Breast epithelium (tissue), 4 donors: Measurements from ENCODE around the gene SLC49A4. TPM values are rescaled to one million over a fixed set of nuclear protein-coding genes. Genes with fewer than 3 reads are reported as not detected.
"Not testable (repeated sequence)": the region's sequence is repeated elsewhere in the genome, so short reads cannot be mapped to it uniquely, and the experiment has no call there.

Experiments
- DNase-seq, 2 donors: peaks; one replicate each; pipeline ENCODE4 v3.0.0-alpha.2; 2019; ENCODE audit warnings: low spot score in 2 of 2
- H3K27ac ChIP-seq, 2 donors: fragments of 200-600 bp; sonication (generic) in 1 of 2; one replicate each; pipeline ENCODE4 v1.5.1; 2016 to 2019; ENCODE audit warnings: mild to moderate bottlenecking in 1 of 2
- H3K27me3 ChIP-seq, 2 donors: fragments of 200-600 bp; sonication (generic) in 1 of 2; one replicate each; pipeline versions ENCODE4 v1.5.1 to v1.6.0; 2017 to 2019; ENCODE audit warnings: control low read depth in 1 of 2, mild to moderate bottlenecking in 1 of 2
- H3K36me3 ChIP-seq: fragments of 200-600 bp; one replicate; pipeline ENCODE4 v1.5.1; 2019
- H3K4me1 ChIP-seq, 2 donors: fragments of 200-600 bp; sonication (generic); one replicate each; pipeline ENCODE4 v1.5.1; 2016 to 2019; ENCODE audit warnings: control low read depth in 1 of 2
- H3K4me3 ChIP-seq, 3 donors: fragments of 200-600 bp; sonication (generic); 1 replicate in 2 of 3; 2 replicates in 1 of 3; pipeline ENCODE4 v1.5.1; 2016 to 2019; ENCODE audit warnings: mild to moderate bottlenecking in 3 of 3, moderate library complexity in 2 of 3
- H3K9me3 ChIP-seq, 2 donors: fragments of 200-600 bp; sonication (generic) in 1 of 2; one replicate each; pipeline ENCODE4 v1.5.1; 2016 to 2019; ENCODE audit warnings: control low read depth in 1 of 2
- POLR2A ChIP-seq: fragments of 450-650 bp; IDR thresholded peaks from one replicate; pipeline ENCODE4 v1.6.1; 2016; ENCODE audit warnings: antibody characterized with exemption, mild to moderate bottlenecking, moderate library complexity
- POLR2AphosphoS5 ChIP-seq, 3 donors: sonication (generic); formaldehyde crosslinking; IDR thresholded peaks; one replicate each; pipeline ENCODE4 v1.6.1; 2017; ENCODE audit warnings: antibody characterized with exemption in 3 of 3
- intact Hi-C: fragments of 100-400 bp; cut with DNase I; formaldehyde crosslinking; loops from one replicate; pipeline ENCODE4 v1.15.1; 2023; ENCODE audit warnings: low total_unique reads
- total RNA-seq, 3 donors: library from RNA; depleted of rRNA; stranded (reverse); fragments of >200 nt; gene quantifications; one replicate each; pipeline ENCODE4 v1.1.0, GENCODE V29; 2016
- TF ChIP-seq, protein P1 (sequence below), 3 donors: fragments of 450-650 bp; IDR thresholded peaks; one replicate each; pipeline ENCODE4 v1.5.1; 2016 to 2017; ENCODE audit warnings: antibody characterized with exemption in 3 of 3, mild to moderate bottlenecking in 3 of 3, moderate library complexity in 3 of 3

The SLC49A4 gene
- 10 to 100 TPM; 14.1 to 17.7 (median 17.6) TPM for total RNA-seq

DNA sequence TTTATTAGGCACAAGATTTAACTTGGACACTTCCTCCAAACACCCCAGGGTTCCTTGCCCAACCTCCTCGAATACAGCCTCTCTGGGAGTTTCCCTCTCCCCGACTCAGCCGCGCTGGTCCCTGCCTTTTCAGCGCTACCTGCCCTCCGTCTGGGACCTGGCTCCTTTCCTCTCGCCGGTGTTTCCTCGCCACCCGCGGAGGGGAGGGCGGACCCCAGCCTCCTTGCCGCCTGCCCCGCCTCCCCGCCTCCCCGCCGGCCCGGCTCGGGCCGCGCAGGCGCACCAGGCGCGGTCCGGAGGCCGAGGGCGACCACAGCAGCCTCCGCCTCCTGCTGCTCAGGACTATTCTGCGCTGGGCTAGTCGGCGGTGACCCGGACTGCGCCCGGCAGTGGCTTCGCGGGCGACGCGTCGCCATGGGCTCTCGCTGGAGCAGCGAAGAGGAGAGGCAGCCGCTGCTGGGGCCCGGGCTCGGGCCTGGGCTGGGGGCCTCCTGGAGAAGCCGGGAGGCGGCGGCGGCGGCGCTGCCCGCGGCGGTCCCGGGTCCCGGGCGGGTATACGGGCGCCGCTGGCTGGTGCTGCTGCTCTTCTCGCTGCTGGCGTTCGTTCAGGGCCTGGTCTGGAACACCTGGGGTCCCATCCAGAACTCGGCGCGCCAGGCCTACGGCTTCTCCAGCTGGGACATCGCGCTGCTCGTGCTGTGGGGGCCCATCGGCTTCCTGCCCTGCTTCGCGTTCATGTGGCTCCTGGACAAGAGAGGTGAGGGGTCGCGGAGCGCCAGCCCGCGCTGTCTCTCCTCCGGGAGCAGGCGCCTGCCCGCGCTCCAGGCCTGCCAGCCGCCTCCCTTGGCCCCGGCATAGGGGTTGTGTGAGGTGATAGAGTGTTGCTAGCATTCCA is at the start of gene SLC49A4:
TSS of gene SLC49A4 (plus strand) at position 291 of the 895 bp plus-strand sequence. CDS start at position 415, 124 bp downstream.
- Histone ChIP-seq H3K4me3 (peak within 1 kb of the TSS; percentile 72 to 73 (median 72)), H3K4me1 (no peaks in the 10 kb centered on the region), H3K36me3 (no peaks in the 10 kb centered on the region), H3K9me3 (no peaks in the 10 kb centered on the region), H3K27ac (peak within 1 kb of the TSS; percentile 94 to 97), H3K27me3 (no peaks in the 10 kb centered on the region)
- TF ChIP-seq POLR2A (peak; percentile 19), POLR2AphosphoS5 (IDR thresholded peaks at IDR 0.05) (peak; percentile 13 to 81 (median 77))
- TF ChIP-seq, protein P1, sequence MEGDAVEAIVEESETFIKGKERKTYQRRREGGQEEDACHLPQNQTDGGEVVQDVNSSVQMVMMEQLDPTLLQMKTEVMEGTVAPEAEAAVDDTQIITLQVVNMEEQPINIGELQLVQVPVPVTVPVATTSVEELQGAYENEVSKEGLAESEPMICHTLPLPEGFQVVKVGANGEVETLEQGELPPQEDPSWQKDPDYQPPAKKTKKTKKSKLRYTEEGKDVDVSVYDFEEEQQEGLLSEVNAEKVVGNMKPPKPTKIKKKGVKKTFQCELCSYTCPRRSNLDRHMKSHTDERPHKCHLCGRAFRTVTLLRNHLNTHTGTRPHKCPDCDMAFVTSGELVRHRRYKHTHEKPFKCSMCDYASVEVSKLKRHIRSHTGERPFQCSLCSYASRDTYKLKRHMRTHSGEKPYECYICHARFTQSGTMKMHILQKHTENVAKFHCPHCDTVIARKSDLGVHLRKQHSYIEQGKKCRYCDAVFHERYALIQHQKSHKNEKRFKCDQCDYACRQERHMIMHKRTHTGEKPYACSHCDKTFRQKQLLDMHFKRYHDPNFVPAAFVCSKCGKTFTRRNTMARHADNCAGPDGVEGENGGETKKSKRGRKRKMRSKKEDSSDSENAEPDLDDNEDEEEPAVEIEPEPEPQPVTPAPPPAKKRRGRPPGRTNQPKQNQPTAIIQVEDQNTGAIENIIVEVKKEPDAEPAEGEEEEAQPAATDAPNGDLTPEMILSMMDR (IDR thresholded peaks at IDR 0.05) = no peak
- intact Hi-C loops = no loop called here
- DNase-seq = peak; percentile 68 to 70

DNA sequence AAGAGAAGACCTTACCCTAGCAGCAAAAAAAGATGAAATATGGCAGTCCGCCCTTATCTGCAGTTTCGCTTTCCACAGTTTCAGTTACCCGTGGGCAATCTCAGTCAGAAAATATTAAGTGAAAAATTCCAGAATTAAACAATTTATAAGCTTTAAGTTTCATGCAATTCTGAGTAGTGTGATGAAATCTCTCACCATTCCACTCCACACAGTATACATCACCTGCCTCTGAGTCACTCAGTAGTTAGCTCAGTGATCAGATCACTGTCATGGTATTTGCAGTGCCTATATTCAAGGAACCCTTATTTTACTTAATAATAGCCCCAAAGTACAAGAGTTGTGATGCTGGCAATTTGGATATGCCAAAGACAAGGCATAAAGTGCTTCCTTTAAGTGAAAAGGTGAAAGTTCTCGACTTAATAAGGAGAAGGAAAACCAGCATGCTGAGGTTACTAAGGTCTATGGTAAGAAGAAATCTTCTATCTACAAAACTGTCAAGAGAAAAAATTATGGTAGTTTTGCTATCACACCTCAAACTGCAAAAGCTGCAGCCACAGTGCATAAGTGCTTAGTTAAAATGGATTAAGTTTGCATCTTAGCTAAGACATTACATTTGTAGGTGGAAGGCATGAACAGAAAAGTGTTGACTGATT is 49.4 kb upstream of the SLC49A4 start:
- TF ChIP-seq POLR2A (no peak), POLR2AphosphoS5 (IDR thresholded peaks at IDR 0.05) (no peak)
- TF ChIP-seq, protein P1 (IDR thresholded peaks at IDR 0.05) = no peak
- no peaks in the 10 kb centered on the region for H3K4me1 ChIP-seq
- H3K36me3 ChIP-seq = no peaks in the 10 kb centered on the region
- no peak overlapping the region for H3K4me3 ChIP-seq
- intact Hi-C loops = no loop called here
- H3K27ac ChIP-seq = no peak overlapping the region
- H3K9me3 ChIP-seq = no peaks in the 10 kb centered on the region
- no peak for DNase-seq
- no peaks in the 10 kb centered on the region for H3K27me3 ChIP-seq

DNA sequence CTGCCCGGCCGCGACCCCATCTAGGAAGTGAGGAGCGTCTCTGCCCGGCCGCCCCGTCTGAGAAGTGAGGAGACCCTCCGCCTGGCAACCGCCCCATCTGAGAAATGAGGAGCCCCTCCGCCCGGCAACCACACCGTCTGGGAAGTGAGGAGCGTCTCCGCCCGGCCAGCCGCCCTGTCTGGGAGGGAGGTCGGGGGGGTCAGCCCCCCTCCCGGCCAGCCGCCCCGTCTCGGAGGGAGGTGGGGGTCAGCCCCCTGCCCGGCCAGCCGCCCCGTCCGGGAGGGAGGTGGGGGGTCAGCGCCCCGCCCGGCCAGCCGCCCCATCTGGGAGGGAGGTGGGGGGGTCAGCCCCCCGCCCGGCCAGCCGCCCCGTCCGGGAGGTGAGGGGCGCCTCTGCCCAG is 47.6 kb upstream of the SLC49A4 start:
- intact Hi-C loops = not testable (repeated sequence)

DNA sequence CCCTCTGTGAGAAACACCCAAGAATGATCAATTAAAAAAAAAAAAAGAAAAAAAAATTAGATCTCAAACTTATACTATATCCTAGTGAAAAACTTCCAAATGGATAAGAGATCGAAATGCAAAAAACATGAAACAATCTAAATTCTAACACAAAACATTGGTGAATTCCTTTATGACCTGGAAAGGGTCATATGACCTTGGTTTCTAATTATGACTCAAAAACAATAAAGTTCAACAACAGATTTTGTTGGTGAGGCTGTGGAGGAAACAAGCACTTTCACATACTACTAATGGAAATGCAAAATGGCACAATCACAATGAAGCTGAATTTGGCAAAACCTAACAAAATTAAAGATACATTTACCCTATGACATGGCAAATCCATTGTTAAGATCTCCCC is 46.5 kb upstream of the SLC49A4 start:
- no peaks in the 10 kb centered on the region for H3K9me3 ChIP-seq
- no peaks in the 10 kb centered on the region for H3K36me3 ChIP-seq
- H3K4me3 ChIP-seq = no peak overlapping the region
- H3K27ac ChIP-seq = no peak overlapping the region
- no peaks in the 10 kb centered on the region for H3K4me1 ChIP-seq
- H3K27me3 ChIP-seq = no peaks in the 10 kb centered on the region
- intact Hi-C loops = no loop called here
- TF ChIP-seq, protein P1 (IDR thresholded peaks at IDR 0.05) = no peak
- TF ChIP-seq POLR2A (no peak), POLR2AphosphoS5 (IDR thresholded peaks at IDR 0.05) (no peak)
- DNase-seq = no peak

More for the DNA sequence above, 47.6 kb upstream of the SLC49A4 start:
- not testable (repeated sequence) for H3K36me3 ChIP-seq, H3K9me3 ChIP-seq, H3K4me3 ChIP-seq, H3K27ac ChIP-seq, H3K27me3 ChIP-seq, H3K4me1 ChIP-seq, DNase-seq

- Histone ChIP-seq H3K4me3 (no peak overlapping the region), H3K36me3 (no peaks in the 10 kb centered on the region)
Observed at GRCh38 chr3:122754929-122755328, 39.9 kb upstream of the SLC49A4 start.

More at GRCh38 chr3:122754929-122755328, 39.9 kb upstream of the SLC49A4 start:
- Histone ChIP-seq H3K27ac (no peak overlapping the region), H3K27me3 (no peaks in the 10 kb centered on the region), H3K9me3 (no peaks in the 10 kb centered on the region), H3K4me1 (no peaks in the 10 kb centered on the region)
- TF ChIP-seq POLR2A (no peak), POLR2AphosphoS5 (IDR thresholded peaks at IDR 0.05) (no peak)
- TF ChIP-seq, protein P1 (IDR thresholded peaks at IDR 0.05) = peak in 2 of 3 donors; percentile 41 to 42
- intact Hi-C loops = no loop called here
- no peak for DNase-seq
